Right kidney (tissue), 1 donor: ENCODE measurements around the gene ARHGEF10L.
"Not testable (repeated sequence)": the region's sequence is repeated elsewhere in the genome, so short reads cannot be mapped to it uniquely, and the experiment has no call there.

Experiments used
- DNase-seq: peaks from one replicate; pipeline ENCODE4 v3.0.0-alpha.2; 2016

The ARHGEF10L gene

DNA sequence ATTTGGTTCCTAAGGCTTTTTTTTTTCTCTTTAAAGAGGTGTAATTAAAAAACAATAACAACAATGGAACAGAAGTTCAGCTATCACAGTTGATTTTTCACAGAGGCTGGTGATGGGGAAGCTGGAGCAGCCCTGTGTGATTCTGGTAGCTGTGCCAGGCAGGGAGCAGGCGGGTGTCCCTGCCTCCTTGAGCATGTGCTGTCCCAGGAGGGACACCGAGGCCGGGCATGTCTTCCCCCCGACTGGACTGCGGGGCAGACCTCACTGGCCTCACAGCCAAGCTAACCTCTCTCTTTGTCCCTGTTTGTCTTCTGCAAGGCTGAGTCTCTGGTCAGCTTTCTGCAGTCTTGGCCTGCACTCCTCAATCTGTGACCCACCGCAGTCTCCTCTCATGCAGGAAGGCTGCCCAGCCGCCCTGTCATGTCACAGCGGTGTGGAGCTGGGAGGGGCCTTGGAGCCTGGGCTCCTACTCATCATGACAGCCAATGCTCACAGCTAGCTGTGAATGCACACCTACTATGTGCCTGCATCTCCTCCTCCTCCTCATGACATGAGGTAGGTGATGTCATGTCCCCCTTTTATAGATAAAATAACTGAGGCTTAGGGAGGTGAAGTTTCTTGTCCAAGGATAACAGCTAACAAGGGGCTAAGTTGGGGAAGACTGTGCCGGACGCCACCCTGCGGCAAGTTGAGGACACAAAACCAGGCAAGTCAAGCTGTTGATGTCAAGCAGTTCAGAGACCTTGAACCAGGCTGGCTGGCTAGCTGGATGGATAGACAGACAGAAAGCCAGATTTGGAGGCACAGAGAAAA is 205.4 kb downstream of the ARHGEF10L start:
- no peak for DNase-seq

DNA sequence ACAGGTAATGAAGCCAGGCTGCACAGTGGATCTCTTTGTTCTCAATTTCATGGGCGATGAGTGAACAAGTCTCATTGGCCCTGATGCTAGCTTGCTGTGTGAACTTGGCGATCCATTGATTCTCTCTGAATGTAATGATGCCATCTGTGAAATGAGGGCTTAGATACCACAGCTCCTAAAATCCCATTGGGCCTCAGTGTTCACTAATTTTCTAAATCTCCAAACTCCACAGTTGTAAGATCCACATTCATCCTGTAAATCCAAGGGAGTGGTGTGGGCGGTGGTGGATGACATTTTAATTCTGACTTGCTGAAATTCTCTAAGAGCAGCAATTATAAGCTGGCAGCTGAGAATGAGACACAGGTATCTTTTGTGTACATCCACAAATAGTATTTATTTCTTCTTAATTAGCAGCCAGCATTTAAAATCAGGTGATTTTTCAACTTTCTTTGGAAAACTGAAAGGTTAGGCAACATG is 206.0 kb downstream of the ARHGEF10L start:
- DNase-seq = no peak

DNA sequence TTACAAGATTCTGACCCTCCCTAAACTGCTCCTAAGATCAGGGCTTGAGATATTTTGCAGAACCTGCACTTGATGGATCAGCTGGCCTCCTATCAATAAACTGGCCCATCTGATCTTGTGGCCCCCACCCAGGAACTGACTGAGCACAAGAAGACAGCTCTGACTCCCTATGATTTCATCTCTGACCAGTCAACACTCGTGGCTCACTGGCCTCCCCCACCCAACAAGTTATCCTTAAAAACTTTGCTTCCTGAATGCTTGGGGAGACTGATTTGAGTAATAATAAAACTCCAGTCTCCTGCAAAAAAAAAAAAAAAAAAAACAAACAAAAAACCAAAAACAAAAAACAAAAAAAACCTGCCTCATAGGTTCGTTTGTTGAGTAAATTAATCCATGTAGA is 206.8 kb downstream of the ARHGEF10L start:
- not testable (repeated sequence) for DNase-seq

DNA sequence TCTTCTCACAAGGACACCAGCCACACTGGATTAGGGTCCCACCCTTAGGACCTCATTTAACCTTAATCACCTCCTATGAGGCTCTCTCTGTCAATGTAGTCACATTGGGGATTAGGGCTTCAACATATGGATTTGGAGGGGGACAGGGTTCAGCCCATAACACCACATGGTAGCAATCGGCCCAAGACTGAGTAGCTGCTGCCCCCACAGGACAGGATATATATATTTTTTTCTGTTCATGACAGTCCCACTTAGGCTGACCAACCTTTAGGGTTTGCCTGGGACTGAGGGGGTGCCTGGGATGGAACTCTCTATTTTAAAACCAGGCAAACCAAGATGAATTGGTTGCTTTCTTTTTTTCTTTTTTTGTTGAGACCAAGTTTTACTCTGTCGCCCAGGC is 207.4 kb downstream of the ARHGEF10L start:
- no peak for DNase-seq
